Measurements from ENCODE around the gene TLR10.

DNA sequence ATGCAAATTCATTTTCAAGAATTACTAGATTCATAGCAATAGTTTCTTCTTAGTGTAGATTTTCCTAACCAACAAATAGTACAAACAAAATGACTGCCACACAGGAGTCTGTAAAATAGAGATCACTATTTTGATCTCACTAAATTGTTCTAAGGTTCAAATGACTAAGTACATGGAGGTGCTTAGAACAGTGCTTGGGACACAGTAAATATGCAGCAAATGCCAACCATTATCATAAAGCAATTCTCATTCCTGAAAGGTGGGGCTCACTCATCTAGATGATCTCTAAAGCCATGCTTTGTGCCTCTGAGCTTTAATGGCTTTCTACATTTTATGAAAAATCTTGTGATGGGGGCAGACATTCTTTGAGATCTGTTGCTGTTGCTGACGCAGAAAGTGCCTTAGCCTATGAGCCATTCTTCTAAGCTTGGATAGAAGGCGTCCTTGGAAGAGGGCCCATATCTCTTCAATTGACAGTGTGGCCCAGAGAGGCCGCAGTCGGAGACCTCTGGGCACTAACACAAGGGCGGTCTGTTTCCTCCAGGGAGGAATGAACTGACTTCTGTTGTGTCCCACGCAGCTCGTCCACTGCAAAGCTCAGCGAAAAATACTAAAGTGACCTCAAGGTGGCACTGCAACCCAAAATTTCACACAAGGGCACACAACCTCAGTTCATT is 23.5 kb downstream of the TLR10 start:
- TF ChIP-seq POLR2A (IDR thresholded peaks at IDR 0.05; ENCODE audit: low read length) (no peak), GATA1 (IDR thresholded peaks at IDR 0.05; ENCODE audit: low read depth, low read length) (no peak)

Measured in erythroblast (primary cell).